H1 (cell line): ENCODE results near the gene ZYG11B.

Experiments used
- ATF2 ChIP-seq: IDR thresholded peaks from 2 replicates; pipeline ENCODE4 v1.6.1; 2012; ENCODE audit warnings: low read length, inconsistent platforms
- CTCF ChIP-seq, 3 experiments: IDR thresholded peaks; 1 replicate in 2 of 3; 2 replicates in 1 of 3; pipeline versions ENCODE4 v1.5.1 to v1.6.1; 2011; ENCODE audit warnings: low read length in 3 of 3, mild to moderate bottlenecking in 3 of 3, inconsistent platforms in 2 of 3, low read depth in 1 of 3, moderate library complexity in 1 of 3; ENCODE audit not compliant: insufficient read depth in 1 of 3; ENCODE audit errors: control extremely low read depth in 1 of 3
- HDAC6 ChIP-seq: IDR thresholded peaks from one replicate; pipeline ENCODE4 v1.7.1; 2012; ENCODE audit warnings: low read depth, mild to moderate bottlenecking, inconsistent platforms, low read length, moderate library complexity
- ZNF274 ChIP-seq: IDR thresholded peaks from 2 replicates; pipeline ENCODE4 v1.7.0; 2012; ENCODE audit warnings: low read length, borderline replicate concordance; ENCODE audit errors: extremely low read depth

GRCh38 chr1:52709016-52709415, 17.2 kb upstream of the ZYG11B start:
- TF ChIP-seq CTCF (IDR thresholded peaks at IDR 0.05; ENCODE audit: control extremely low read depth in 1 of 3, insufficient read depth in 1 of 3, low read depth in 1 of 3, low read length in 3 of 3) = no peak
- TF ChIP-seq HDAC6 = no peak
- no peak for TF ChIP-seq ATF2
- TF ChIP-seq ZNF274 = no peak
